HepG2 (cell line): ENCODE results near the gene DDX1. TPM values are rescaled to one million over a fixed set of nuclear protein-coding genes. Genes with fewer than 3 reads are reported as not detected.

Source experiments
- CENPX ChIP-seq: sonication (generic); formaldehyde crosslinking; IDR thresholded peaks from 2 replicates; pipeline ENCODE4 v1.9.0; 2021; ENCODE audit warnings: mild to moderate bottlenecking, missing genetic modification reagents, moderate library complexity
- CHCHD3 ChIP-seq: sonication (generic); formaldehyde crosslinking; IDR thresholded peaks from 2 replicates; pipeline ENCODE4 v1.8.0; 2022; ENCODE audit warnings: mild to moderate bottlenecking, missing genetic modification reagents, moderate library complexity
- CREB1 ChIP-seq, 2 experiments: fragments of 450-650 bp in 1 of 2; IDR thresholded peaks; 2 replicates each; pipeline ENCODE4 v1.6.1; 2016 to 2017; ENCODE audit warnings: control low read depth in 1 of 2, mild to moderate bottlenecking in 1 of 2, missing compliant biosample characterization in 1 of 2, missing genetic modification characterization in 1 of 2
- FOXO1 ChIP-seq: sonication (generic); formaldehyde crosslinking; IDR thresholded peaks from 2 replicates; pipeline ENCODE4 v1.4.0; 2020; ENCODE audit warnings: missing genetic modification reagents
- GATAD1 ChIP-seq: IDR thresholded peaks from 2 replicates; pipeline ENCODE4 v1.6.1; 2016; ENCODE audit warnings: missing genetic modification reagents, missing compliant biosample characterization
- GTF2F1 ChIP-seq: fragments of 150-350 bp; IDR thresholded peaks from 2 replicates; pipeline ENCODE4 v1.6.1; 2014; ENCODE audit warnings: low read length
- MAF1 ChIP-seq: sonication (generic); formaldehyde crosslinking; IDR thresholded peaks from 2 replicates; pipeline ENCODE4 v1.5.0; 2020; ENCODE audit warnings: missing genetic modification reagents, borderline replicate concordance
- MTF1 ChIP-seq: sonication (generic); formaldehyde crosslinking; IDR thresholded peaks from 2 replicates; pipeline ENCODE4 v1.5.0; 2020; ENCODE audit warnings: missing genetic modification reagents
- RBM39 ChIP-seq: fragments of 200-400 bp; formaldehyde crosslinking; IDR thresholded peaks from one replicate; pipeline ENCODE4 v1.6.1; 2018; ENCODE audit warnings: antibody characterized with exemption, mild to moderate bottlenecking, low read depth, low read length; ENCODE audit not compliant: poor library complexity, severe bottlenecking
- RNF2 ChIP-seq: fragments of 450-650 bp; conservative IDR thresholded peaks from 2 replicates; pipeline ENCODE4 v1.6.1; 2016; ENCODE audit warnings: low read depth
- TCF7 ChIP-seq: sonication (generic); IDR thresholded peaks from 2 replicates; pipeline ENCODE4 v1.6.1; 2016; ENCODE audit warnings: antibody characterized with exemption, low read depth
- THRA ChIP-seq: sonication (generic); formaldehyde crosslinking; IDR thresholded peaks from 2 replicates; pipeline ENCODE4 v1.4.0; 2020; ENCODE audit warnings: missing genetic modification reagents, borderline replicate concordance
- ZKSCAN8 ChIP-seq: IDR thresholded peaks from 2 replicates; pipeline ENCODE4 v1.6.1; 2016; ENCODE audit warnings: borderline replicate concordance, missing genetic modification reagents, missing compliant biosample characterization
- ZNF225 ChIP-seq: sonication (generic); formaldehyde crosslinking; IDR thresholded peaks from 2 replicates; pipeline ENCODE4 v1.4.0; 2020; ENCODE audit warnings: mild to moderate bottlenecking, missing genetic modification reagents
- ZNF781 ChIP-seq: sonication (generic); formaldehyde crosslinking; IDR thresholded peaks from 2 replicates; pipeline ENCODE4 v1.5.1; 2020; ENCODE audit warnings: borderline replicate concordance, mild to moderate bottlenecking, missing genetic modification reagents; ENCODE audit errors: not compliant biosample characterization
- ZNF788 ChIP-seq: sonication (generic); formaldehyde crosslinking; IDR thresholded peaks from 2 replicates; pipeline ENCODE4 v1.5.0; 2020; ENCODE audit warnings: mild to moderate bottlenecking, missing genetic modification reagents, borderline replicate concordance
- ZNF839 ChIP-seq: sonication (generic); formaldehyde crosslinking; IDR thresholded peaks from 2 replicates; pipeline ENCODE4 v1.4.0; 2020; ENCODE audit warnings: missing genetic modification reagents, mild to moderate bottlenecking, borderline replicate concordance
- polyA plus RNA-seq, 8 experiments: library from polyadenylated mRNA; depleted of rRNA in 3 of 8; stranded (reverse) in 7 of 8; unstranded in 1 of 8; fragments of >200 nt; fragmentation: Illumina TruSeq in 4 of 8; extraction: Trizol in 4 of 8; gene quantifications; 2 replicates each; pipeline versions ENCODE4 v1.2.1 to v1.2.3, GENCODE V29; 2011 to 2016; ENCODE audit warnings: low read depth in 4 of 8, missing spikeins in 1 of 8, mixed read lengths in 1 of 8; ENCODE audit not compliant: insufficient read depth in 1 of 8
- total RNA-seq, 5 experiments: library from RNA; depleted of rRNA; stranded (reverse); fragments of >200 nt; fragmentation: Illumina TruSeq; extraction: Trizol; gene quantifications; 2 replicates each; pipeline ENCODE4 v1.2.3, GENCODE V29; 2016; ENCODE audit warnings: low read depth in 1 of 5
- TF ChIP-seq, protein P1 (sequence below): sonication (generic); formaldehyde crosslinking; IDR thresholded peaks from 2 replicates; pipeline ENCODE4 v1.4.0; 2020; ENCODE audit warnings: missing genetic modification reagents
- TF ChIP-seq, protein P2 (sequence below): sonication (generic); formaldehyde crosslinking; IDR thresholded peaks from 2 replicates; pipeline ENCODE4 v1.4.0; 2020; ENCODE audit warnings: missing genetic modification reagents, mild to moderate bottlenecking, borderline replicate concordance
- TF ChIP-seq, protein P3 (sequence below): sonication (generic); formaldehyde crosslinking; IDR thresholded peaks from 2 replicates; pipeline ENCODE4 v1.4.0; 2020; ENCODE audit warnings: missing genetic modification reagents

DDX1 gene
- total and polyA plus RNA-seq, 2 of the 13 experiments (the other 11 are each of a cell fraction or from before 2014, with no cell fraction given), result 81.6 to 130 TPM

DNA sequence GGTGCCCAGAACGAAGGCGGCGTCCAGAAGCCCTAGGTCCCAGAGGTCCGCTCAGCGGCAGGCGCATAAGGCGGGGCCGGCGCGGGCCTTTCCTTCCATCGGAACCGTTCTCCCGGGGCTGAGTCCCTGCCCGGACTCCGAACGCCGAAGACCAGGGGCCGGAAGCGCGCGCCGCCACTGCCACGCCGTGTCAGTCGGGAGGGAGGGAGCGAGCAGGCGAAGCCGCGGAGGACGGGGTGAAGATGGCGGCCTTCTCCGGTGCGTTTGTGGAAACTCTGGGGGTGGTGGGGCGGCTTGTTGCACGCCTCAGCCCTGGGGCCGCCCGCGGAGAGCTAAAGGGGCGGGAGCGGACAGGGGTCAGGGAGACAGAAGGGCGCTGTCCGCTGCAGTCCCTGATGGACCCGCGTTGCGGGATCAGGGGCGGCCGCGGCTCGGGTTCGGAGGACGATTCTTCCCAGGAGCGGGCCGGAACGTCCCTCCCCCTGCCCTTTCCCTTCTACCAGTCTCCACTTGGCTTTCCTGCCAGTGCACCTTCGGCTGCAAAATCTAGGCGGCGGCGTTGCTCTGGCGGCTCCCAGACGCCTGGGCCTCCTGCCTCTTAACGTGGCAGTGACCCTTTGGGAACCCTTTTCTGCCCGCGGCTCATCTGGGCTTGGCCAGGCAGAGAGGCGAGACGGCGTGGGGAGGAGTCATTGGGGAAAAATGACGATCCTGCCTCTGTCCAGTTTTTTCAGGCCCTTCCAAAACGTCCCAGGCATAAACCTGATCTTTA is at the start of gene DDX1 (continued):
- peak; percentile 90 for TF ChIP-seq THRA (CRISPR knock-in tag)
- TF ChIP-seq CHCHD3 (CRISPR knock-in tag), result peak; percentile 82; the same call in 1 of the 2 replicates
- TF ChIP-seq MAF1 (CRISPR knock-in tag), result peak; percentile 93
- peak; percentile 64 for TF ChIP-seq CREB1 (IDR thresholded peaks at IDR 0.05)
- TF ChIP-seq CREB1 (CRISPR knock-in tag; IDR thresholded peaks at IDR 0.05), result peak; percentile 90
- TF ChIP-seq GTF2F1, result peak; percentile 86
- TF ChIP-seq, protein P1, sequence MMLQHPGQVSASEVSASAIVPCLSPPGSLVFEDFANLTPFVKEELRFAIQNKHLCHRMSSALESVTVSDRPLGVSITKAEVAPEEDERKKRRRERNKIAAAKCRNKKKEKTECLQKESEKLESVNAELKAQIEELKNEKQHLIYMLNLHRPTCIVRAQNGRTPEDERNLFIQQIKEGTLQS (CRISPR knock-in tag), result peak; percentile 77
- TF ChIP-seq RNF2, result peak; percentile 94
- TF ChIP-seq FOXO1 (CRISPR knock-in tag), result peak; percentile 89
- TF ChIP-seq MTF1 (CRISPR knock-in tag), result peak; percentile 72; the same call in 1 of the 2 replicates
- TF ChIP-seq TCF7, result peak; percentile 12; the same call in 1 of the 2 replicates
- TF ChIP-seq, protein P2, sequence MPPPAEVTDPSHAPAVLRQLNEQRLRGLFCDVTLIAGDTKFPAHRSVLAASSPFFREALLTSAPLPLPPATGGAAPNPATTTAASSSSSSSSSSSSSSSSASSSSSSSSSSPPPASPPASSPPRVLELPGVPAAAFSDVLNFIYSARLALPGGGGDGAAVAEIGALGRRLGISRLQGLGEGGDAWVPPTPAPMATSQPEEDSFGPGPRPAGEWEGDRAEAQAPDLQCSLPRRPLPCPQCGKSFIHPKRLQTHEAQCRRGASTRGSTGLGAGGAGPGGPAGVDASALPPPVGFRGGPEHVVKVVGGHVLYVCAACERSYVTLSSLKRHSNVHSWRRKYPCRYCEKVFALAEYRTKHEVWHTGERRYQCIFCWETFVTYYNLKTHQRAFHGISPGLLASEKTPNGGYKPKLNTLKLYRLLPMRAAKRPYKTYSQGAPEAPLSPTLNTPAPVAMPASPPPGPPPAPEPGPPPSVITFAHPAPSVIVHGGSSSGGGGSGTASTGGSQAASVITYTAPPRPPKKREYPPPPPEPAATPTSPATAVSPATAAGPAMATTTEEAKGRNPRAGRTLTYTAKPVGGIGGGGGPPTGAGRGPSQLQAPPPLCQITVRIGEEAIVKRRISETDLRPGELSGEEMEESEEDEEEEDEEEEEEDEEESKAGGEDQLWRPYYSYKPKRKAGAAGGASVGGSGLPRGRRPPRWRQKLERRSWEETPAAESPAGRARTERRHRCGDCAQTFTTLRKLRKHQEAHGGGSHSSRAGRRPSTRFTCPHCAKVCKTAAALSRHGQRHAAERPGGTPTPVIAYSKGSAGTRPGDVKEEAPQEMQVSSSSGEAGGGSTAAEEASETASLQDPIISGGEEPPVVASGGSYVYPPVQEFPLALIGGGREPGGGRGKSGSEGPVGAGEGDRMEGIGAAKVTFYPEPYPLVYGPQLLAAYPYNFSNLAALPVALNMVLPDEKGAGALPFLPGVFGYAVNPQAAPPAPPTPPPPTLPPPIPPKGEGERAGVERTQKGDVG, result peak; percentile 94
- peak; percentile 98 for TF ChIP-seq ZNF781 (CRISPR knock-in tag)
- TF ChIP-seq, protein P3, sequence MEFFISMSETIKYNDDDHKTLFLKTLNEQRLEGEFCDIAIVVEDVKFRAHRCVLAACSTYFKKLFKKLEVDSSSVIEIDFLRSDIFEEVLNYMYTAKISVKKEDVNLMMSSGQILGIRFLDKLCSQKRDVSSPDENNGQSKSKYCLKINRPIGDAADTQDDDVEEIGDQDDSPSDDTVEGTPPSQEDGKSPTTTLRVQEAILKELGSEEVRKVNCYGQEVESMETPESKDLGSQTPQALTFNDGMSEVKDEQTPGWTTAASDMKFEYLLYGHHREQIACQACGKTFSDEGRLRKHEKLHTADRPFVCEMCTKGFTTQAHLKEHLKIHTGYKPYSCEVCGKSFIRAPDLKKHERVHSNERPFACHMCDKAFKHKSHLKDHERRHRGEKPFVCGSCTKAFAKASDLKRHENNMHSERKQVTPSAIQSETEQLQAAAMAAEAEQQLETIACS (CRISPR knock-in tag), result peak; percentile 83
- no peak for TF ChIP-seq CENPX (CRISPR knock-in tag)
- TF ChIP-seq ZNF788 (CRISPR knock-in tag), result peak; percentile 100
- TF ChIP-seq GATAD1 (CRISPR knock-in tag), result peak; percentile 98
- peak; percentile 88; the same call in 1 of the 2 replicates for TF ChIP-seq ZNF225
- TF ChIP-seq RBM39, result peak; percentile 99
- 0 out of 2 replicates have a peak, but pooled peaks have one; percentile 87 for TF ChIP-seq ZNF839 (CRISPR knock-in tag)
- TF ChIP-seq ZKSCAN8, result peak; percentile 97
